GM18909 (cell line): ENCODE measurements around the gene ABCB9.
"Not testable (repeated sequence)": the region's sequence is repeated elsewhere in the genome, so short reads cannot be mapped to it uniquely, and the experiment has no call there.

Experiments used
- ATAC-seq: cut with Tn5 transposase; IDR thresholded peaks from one replicate; pipeline ENCODE4 v1.9.1; 2021; ENCODE audit warnings: mild to moderate bottlenecking; ENCODE audit not compliant: unreplicated experiment, poor library complexity

Gene ABCB9

GRCh38 chr12:122965851-122966742 lies at the start of gene ABCB9:
ABCB9 (minus strand) TSS chr12:122966463; CDS start chr12:122960235, 6,228 bp downstream.
- peak; percentile 74 for ATAC-seq

DNA sequence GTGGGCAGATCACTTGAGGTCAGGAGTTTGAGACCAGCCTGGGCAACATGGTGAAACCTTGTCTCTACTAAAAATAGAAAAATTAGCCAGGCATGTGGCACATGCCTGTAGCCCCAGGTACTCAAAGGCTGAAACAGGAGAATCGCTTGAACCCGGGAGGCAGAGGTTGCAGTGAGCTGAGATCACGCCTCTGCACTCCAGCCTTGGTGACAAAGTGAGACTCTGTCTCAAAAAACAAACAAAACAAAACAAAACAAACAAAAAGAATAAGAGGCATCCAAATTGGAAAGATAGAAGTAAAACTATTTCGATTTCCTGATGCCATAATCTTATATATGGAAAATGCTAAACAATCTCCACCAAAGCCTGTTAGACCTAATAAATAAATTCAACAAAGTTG lies 48.2 kb upstream of the ABCB9 start:
- ATAC-seq = not testable (repeated sequence)

DNA sequence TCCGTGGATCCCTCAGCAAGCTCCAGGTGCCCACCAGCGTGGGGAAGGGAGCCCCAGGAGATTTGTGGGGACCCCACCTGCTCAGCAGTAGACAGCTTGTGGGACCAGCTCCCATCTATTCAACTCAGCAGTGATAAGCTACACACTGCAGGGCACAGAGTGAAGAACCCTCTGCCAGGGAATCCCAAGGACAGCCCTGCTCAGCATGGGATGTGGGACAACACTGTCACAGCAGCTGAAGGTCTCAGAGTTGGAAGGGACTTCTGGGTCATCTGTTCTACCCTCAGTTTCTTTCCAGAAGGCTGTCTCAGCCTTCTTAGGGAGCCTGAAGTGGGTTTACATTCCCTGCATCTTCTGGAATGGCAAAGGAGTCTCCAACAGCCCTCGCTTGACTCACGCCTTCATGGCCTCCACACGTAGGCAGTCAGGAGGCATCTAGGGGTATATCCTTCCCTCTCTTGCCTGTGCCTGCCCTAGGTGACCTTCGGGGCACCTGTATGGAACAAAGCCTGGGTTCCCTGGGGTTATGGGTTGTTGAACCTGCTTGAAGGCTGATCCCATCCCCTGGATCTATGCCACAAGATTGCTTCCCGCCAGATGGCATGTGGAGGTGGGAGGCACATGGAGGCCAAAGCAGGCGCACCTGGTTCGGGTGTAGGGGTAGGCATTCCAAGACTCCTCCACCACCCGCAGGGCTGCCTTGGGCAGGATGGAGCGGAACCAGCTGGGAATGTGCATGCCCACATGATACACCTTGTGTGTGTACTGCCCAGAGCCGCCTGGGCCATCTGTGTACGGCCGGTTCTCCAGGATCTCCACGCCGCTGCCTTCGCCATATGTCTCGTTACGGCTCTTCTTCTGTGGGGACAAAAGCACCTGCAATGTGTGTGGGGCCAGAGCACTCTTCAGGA lies 47.2 kb upstream of the ABCB9 start:
- ATAC-seq = no peak

DNA sequence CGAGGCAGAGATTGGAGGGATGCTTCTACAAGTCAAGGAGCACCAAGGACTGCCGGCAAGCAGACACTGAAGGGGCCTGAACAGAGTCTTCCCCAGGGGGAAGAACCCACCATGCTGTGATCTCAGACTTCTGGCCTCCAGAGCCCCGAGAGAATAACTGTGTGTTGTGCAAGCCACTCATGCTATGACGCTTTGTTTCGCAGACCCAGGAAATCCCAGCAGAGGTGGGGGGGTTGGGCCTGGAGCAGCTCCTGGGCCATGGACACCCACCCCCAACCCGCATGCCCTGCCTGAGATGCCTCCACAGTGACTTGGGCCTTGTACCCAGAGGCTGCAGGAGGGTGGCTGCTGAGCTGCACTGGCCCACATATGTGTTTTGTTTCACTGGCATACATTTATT lies 45.4 kb upstream of the ABCB9 start:
- ATAC-seq = no peak

- ATAC-seq = no peak
Measured at GRCh38 chr12:123010681-123011080, 44.4 kb upstream of the ABCB9 start.

- ATAC-seq = no peak
Measured at GRCh38 chr12:123010110-123010509, 43.8 kb upstream of the ABCB9 start.

GRCh38 chr12:123006977-123007376 lies 40.7 kb upstream of the ABCB9 start:
- ATAC-seq = no peak

DNA sequence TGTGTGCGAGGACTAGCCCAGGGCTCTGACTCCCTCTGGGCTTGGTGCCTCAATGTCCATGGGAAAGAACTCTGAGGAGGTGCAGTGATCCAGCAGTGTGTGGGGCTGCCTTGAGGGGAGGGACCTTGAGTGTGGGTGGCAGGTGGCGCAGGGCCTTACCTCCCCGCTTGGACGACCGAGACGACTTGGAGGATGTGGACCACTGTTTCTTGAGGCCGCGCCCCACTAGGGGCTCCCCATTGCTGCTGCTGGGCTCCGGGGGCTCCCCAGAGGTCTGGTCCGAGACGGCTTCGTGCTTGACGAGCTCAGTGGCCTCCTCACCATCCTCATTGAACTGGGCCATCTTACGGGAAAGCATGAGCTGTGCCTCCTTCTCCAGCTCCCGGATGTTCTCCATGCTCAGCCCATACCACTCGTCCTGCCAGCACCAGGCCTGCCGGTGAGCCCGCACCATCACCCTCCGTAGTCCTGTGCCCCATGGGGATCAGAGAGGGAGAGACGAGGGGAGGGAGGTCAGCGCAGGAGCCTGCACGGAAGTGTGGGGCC lies 38.9 kb upstream of the ABCB9 start:
- no peak for ATAC-seq

- no peak for ATAC-seq
Measured at GRCh38 chr12:123004287-123004686, 38.0 kb upstream of the ABCB9 start.

GRCh38 chr12:123003257-123003656 lies 37.0 kb upstream of the ABCB9 start:
- ATAC-seq = no peak

DNA sequence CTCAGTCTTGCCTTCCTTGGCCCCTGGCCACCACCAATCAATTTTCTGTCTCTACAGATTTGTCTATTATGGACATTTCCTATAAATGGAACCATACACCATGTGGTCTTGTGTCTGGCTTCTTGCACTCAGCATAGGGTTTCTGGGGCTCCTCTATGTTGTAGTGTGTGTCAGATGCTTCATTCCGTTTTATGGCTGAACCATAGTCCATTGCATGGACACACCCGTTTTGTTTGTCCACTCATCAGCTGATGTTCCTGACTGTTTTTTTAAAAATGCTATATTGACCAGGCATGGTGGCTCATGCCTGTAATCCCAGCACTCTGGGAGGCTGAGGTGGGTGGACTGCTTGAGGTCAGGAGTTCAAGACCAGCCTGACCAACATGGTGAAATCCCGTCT lies 35.2 kb upstream of the ABCB9 start:
- no peak for ATAC-seq

GRCh38 chr12:123000578-123000977 lies 34.3 kb upstream of the ABCB9 start:
- no peak for ATAC-seq

DNA sequence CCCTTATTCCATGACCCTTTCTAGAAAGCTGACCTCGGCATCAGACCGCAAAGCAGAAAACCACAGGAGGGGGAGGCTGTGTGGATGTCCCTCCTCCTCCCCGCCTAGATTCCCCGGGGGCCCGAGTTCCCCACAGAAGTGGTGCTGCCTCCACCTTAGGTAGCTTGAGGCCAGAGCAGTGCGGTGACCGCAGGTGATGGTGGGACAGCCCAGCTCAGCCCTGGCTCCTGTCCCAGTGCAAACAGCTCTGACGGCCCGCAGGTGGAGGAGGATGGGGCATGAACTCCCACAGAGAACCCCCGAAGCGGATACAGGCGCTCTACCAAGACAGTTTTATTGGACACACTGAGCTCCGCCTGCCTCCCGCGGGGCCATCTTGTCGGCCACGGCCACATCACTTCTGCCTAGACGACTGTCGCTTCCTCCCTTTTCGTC lies 33.7 kb upstream of the ABCB9 start:
- ATAC-seq = no peak

DNA sequence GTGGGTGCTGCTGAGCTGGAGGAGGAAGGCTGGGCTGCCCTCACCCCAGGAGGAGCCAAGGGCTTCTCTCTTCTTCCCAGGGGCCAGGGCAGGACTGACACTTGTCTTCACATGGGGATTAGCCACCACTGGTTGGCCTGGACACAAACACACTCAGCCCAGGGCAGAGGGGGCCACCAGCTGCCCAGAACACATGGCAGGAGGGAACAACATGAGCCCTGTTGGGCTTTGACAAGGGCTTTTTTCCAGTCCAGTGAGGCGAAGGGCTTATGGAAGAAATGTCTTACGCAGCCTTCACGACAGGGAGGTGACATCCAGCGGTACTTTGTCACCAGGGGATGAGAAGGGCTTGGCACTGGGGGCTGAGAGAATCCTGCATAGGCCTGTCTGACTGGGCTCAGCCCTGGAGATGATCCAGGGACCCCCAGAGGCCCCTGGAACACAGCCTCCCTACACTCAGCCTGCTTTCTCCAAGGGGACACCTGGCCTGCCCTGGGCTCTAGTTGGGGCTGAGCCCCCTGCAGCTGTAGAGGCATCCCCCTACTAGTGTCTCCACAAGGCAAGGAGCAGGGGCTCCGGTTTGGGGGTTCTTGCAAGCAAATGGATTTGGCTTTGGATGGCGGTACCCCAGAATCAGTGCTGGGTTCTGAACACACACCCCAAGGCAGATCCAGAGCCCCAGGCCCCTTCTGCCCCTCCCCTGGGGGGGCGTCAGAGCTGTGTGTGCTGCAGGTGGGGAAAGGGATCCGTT lies 33.1 kb upstream of the ABCB9 start:
- no peak for ATAC-seq

DNA sequence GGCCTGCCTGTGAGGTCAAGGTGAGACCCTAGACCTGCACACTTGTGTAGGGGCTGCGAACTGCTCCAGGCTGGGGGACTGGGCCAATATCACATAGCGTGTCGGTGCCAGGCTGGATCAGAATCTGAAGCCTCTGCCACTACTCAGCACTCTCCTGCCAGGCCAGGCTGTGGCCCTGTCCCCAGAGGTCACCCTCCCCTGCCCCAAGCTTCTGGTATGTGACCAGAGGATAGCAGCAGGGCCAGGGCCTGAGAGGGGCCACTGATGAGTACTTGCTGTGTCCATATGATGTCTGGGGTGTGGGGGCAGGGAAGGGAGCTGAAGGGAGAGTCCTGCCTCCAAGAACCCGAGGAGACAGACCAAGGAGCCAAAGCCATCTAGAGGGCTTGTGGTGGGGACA lies 32.1 kb upstream of the ABCB9 start:
- no peak for ATAC-seq

DNA sequence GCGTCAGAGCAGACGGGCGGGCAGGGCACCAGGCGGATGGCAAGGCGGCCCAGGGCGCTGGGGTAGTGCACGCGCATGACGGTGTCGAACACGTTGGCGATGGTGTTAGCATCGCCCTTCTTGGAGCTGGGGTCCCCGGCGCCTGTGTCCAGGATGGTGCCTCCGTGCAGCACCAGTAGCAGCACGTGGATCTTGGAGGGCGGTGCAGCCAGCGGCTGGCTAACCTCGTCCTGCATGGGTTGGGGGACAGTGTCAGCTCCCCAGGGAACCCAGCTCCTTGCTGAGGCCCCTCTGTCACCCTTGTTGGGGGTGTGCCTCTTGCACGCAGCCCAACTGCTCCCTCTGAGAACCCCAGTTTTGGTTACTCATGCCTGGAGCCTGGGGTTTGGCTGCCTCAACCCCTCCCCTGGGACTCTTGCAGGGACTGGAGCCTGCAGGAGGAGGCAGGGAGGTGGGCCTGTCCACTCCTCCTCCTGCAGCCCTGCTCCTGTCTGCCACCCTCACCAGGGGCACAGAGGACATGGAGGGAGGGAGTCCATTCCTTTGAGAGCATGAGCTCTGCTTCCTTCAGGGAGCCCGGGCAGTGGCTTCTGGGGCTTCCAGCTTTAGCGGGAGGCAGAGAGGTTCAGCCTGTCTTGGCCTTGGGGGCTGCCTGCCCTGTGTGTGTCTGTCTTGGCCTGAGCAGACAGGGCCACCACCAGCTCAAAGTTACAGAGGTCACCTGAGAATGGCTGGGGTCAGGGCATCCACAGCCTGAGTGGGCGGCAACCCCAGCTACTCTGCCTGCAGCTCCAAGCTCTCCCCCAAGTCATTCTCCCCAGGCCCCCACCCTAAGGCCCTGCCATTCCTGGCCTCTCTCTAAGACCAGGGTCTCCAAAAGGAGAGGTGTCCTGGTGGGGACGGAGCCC lies 31.3 kb upstream of the ABCB9 start:
- ATAC-seq = no peak

DNA sequence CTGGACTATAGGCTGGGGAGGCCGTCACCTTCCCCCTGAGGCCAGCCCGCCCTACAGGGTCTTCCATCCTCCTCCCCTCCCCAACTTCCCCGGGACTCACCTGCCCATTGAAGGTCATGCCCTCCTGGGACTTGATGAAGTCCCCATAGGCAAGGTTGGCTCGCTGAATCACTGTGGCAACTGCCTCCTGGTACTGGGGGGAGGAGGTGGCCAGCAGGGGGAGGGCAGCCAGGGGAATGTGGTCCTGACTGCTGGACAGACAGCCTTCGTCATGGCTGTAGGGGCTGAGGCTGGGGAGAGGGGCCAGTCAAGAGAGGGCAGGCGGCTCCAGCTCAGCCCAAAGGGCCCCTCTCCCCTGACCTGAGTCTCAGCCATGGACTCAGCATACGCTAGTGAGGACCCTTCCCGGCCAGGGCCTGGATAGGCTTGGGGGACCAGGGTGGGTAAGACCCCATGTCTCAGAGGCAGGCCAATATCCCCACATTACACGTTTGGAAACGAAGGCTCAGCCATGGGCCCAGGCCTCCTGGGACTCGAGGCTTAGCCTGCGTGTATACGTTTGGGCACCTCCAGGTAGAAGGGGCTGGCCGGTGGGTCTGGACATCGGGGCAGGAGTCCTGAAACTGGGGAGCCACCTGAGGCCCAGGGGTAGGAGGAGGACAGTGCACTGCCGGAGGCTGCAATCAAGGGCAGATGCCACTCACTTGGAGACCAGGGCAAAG lies 30.5 kb upstream of the ABCB9 start:
- no peak for ATAC-seq

GRCh38 chr12:122996188-122996601 lies 29.9 kb upstream of the ABCB9 start:
- ATAC-seq = no peak
